Caki2 (cell line): Measurements from ENCODE around the gene GCLC. TPM values are rescaled to one million over a fixed set of nuclear protein-coding genes. Genes with fewer than 3 reads are reported as not detected.

Source experiments
- DNase-seq: peaks from one replicate; pipeline ENCODE4 v3.0.0-alpha.2; 2015; ENCODE audit warnings: low read depth
- in situ Hi-C: cut with HindIII; loops from 2 replicates; pipeline ENCODE4 v1.10.0; 2016; ENCODE audit warnings: low sequenced_read_pairs, low pct_unique_long_range_greater_than_20kb, mixed read lengths
- total RNA-seq: library from RNA; depleted of rRNA; stranded (reverse); fragments of >200 nt; shearing (Covaris generic); gene quantifications from 2 replicates; pipeline ENCODE4 v1.2.3, GENCODE V29; 2014; ENCODE audit warnings: low replicate concordance

Gene GCLC
- total RNA-seq, 1 experiment from 2014 or later: 79.2 TPM

- in situ Hi-C loops: no loop called here
- DNase-seq: no peak
Observed at GRCh38 chr6:53530780-53531386, 14.0 kb downstream of the GCLC start.

- in situ Hi-C loops: no loop called here
- DNase-seq: no peak
Observed at GRCh38 chr6:53530346-53530745, 14.6 kb downstream of the GCLC start.

- no peak for DNase-seq
- in situ Hi-C loops: no loop called here
Observed at GRCh38 chr6:53529324-53530036, 15.4 kb downstream of the GCLC start.

GRCh38 chr6:53528107-53528506, 16.8 kb downstream of the GCLC start:
- in situ Hi-C loops: no loop called here
- DNase-seq: no peak

GRCh38 chr6:53527249-53527765, 17.6 kb downstream of the GCLC start:
- in situ Hi-C loops: no loop called here
- DNase-seq: no peak

GRCh38 chr6:53526000-53526399, 18.9 kb downstream of the GCLC start:
- DNase-seq: no peak
- in situ Hi-C loops: no loop called here

- in situ Hi-C loops: loop anchor here (25.0 kb wide), 1 partner anchor 188 kb away; no protein-coding TSS in a partner anchor
- peak; percentile 22 for DNase-seq
Observed at GRCh38 chr6:53524455-53524815, 20.5 kb downstream of the GCLC start.

GRCh38 chr6:53523511-53524454, 21.1 kb downstream of the GCLC start:
- in situ Hi-C loops: loop anchor here (25.0 kb wide), 1 partner anchor 189 kb away; no protein-coding TSS in a partner anchor
- no peak for DNase-seq

GRCh38 chr6:53520320-53520928, 24.5 kb downstream of the GCLC start:
- DNase-seq: no peak
- in situ Hi-C loops: loop anchor here (25.0 kb wide), 1 partner anchor 192 kb away; no protein-coding TSS in a partner anchor

DNA sequence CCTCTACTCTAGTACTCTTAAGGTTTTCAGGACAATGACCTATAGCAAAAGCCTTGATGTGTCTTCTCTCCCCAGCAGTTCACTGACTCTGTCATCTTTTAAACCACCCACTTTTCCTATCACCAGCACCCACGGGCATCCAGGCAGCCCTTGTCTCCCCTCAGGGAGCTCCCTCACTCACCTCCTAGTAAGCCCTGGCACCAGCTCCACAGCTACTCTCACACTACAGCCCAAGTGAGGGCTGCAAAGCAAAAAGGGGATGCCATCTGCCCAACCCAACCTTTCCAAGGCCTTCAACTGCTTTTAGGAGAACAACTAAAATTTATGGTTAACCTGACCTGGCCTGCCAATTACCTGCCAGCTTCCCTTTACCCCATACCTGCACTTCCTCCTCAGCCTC, 26.0 kb downstream of the GCLC start:
- in situ Hi-C loops: loop anchor here (25.0 kb wide), 1 partner anchor 193 kb away; no protein-coding TSS in a partner anchor
- no peak for DNase-seq

DNA sequence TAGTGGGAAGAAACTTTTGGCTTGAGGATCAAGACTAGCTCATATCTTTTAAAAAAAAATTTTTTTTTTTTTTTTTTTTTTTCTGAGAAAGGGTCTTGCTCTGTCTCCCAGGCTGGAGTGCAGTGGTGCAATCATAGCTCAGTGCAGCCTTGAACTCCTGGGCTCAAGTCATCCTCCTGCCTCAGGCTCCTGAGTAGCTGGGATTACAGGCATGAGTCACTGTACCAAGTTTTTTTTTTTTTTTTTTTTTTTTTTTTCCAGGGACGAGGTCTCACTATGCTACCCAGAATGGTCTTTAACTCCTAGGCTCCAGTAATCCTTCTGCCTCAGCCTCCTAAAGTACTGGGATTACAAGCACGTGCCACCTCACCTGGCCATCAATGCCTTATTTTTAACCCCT, 27.9 kb downstream of the GCLC start:
- DNase-seq: peak; percentile 43
- in situ Hi-C loops: loop anchor here (25.0 kb wide), 1 partner anchor 195 kb away; no protein-coding TSS in a partner anchor

- in situ Hi-C loops: loop anchor here (25.0 kb wide), 1 partner anchor 198 kb away; no protein-coding TSS in a partner anchor
- DNase-seq: no peak
Observed at GRCh38 chr6:53514677-53515076, 30.2 kb downstream of the GCLC start.

DNA sequence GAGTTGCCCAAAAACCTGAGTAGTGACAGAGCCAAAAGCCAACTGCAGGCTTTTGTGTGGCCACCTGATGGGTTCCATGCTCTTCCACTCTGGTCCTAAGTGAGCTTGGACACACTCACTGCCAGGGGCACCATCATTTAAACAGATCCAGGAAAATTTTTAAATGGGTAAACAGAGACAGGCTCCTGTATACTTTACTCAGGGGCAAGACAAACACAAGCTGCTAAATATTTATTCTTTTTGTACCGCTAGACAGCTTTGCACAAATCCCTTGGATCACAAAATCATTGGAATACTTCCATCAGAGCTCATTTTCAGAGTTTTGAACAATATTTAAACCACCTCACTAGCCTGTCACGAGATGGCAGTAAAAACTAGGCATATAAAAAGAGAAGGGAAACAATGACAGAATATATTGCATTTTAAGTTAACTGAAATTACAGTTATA, 31.4 kb downstream of the GCLC start:
- in situ Hi-C loops: loop anchor here (25.0 kb wide), 1 partner anchor 199 kb away; no protein-coding TSS in a partner anchor
- DNase-seq: no peak

DNA sequence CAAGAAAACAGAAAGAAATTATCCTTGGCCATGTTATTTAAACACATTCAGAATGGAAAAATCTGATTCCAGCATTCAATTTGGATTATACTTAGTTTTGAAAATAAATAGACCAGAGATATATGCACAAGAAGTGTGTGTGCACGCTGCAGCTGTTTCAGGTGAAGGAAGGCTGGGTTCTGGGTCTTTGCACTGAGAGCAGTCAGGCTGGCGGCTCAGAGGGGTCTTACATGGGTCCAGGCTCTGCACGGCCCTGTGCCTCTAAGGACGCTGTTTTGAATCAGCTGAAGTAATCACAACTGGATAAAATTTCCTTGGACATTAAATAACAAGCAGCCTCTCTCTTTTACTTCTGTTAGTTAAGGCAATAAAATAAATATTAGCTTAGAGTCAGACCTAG, 31.8 kb downstream of the GCLC start:
- in situ Hi-C loops: loop anchor here (25.0 kb wide), 1 partner anchor 199 kb away; no protein-coding TSS in a partner anchor
- DNase-seq: no peak

GRCh38 chr6:53512626-53513025, 32.3 kb downstream of the GCLC start:
- no peak for DNase-seq
- in situ Hi-C loops: loop anchor here (25.0 kb wide), 1 partner anchor 200 kb away; no protein-coding TSS in a partner anchor

DNA sequence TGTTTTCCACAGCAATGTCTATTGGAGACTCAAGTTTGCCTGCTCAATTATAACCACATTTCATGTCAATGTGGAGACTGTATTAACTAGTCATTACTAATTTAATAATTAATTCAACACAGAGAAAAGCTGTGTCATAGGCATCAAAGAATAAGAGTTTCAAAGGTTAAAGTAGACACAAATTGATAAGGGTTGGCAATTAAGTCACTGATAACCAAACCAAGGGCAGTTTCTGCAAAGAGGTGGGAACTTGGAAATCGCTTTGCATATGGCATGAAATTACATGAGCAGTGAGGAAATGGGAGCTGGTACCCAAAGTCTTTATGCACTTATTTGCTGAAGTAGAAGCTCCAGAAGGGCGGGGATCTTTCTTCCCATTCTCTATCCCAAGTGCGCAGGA, 34.2 kb downstream of the GCLC start:
- no peak for DNase-seq
- in situ Hi-C loops: loop anchor here (25.0 kb wide), 1 partner anchor 202 kb away; no protein-coding TSS in a partner anchor

- in situ Hi-C loops: loop anchor here (25.0 kb wide), 1 partner anchor 205 kb away; no protein-coding TSS in a partner anchor
- DNase-seq: no peak
Observed at GRCh38 chr6:53506872-53507271, 38.0 kb downstream of the GCLC start.

DNA sequence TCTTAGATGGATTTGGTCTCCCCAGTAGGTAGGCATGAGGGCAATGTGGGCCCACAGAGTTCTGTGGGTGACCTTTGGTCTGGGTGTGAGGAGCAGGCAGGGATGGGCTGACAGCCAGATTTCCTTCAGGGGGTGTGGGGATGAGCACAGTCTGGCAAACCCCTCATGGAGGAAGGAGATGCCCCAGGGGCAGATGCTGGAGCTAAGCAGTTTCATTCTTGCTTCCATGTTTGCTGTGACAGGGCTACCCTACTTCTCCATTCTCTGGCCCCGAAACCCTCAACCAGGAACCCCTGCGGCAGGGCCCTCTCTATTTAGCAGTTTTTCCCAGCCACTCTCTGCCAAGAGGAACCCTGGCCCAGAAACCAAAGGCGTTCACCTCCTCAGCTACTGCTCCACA, 40.4 kb downstream of the GCLC start:
- DNase-seq: no peak
- in situ Hi-C loops: loop anchor here (25.0 kb wide), 1 partner anchor 208 kb away; no protein-coding TSS in a partner anchor
